GM21619 (cell line): ENCODE data around the gene MYRIP.
"Not testable (repeated sequence)": the region's sequence is repeated elsewhere in the genome, so short reads cannot be mapped to it uniquely, and the experiment has no call there.

Source experiments
- ATAC-seq: cut with Tn5 transposase; IDR thresholded peaks from one replicate; pipeline ENCODE4 v1.9.1; 2021; ENCODE audit not compliant: unreplicated experiment

The MYRIP gene

DNA sequence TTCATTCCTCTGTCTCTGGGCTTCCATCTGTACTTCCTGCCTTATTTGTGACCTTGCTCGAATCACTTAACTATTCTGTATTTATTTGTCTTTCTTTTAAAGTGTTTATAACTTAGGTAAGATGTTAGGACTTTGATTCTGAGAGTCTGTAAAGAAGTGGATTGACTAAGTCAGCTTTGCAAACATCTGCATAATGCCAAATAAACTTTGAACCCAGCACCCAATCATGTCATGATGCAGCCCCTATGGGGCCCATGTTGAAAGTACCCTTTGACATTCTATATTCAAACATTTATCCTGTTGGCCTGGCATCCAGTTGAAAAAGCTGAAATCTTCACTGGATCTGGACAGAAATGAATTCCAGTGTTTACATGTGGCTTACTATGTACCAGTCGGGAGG is 3.8 kb upstream of the MYRIP start:
- ATAC-seq, result no peak

DNA sequence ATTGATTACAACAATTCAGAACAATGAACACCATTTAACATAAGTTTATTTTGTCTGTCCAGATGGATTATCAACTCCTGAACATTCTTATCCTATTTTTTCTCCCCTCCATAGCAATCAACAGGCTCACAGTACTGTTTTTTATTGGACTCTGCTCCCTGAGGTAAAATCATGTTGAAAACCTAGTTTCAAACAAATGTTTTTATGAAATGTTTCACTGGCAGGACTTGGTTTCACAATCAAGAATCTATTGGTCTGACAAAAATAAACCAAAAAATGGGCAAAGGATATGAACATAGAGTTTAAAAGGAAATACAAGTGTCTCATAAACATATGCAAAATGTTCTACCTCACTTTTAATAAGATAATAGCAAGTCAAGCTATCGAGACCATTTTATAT is 2.6 kb upstream of the MYRIP start:
- no peak for ATAC-seq

DNA sequence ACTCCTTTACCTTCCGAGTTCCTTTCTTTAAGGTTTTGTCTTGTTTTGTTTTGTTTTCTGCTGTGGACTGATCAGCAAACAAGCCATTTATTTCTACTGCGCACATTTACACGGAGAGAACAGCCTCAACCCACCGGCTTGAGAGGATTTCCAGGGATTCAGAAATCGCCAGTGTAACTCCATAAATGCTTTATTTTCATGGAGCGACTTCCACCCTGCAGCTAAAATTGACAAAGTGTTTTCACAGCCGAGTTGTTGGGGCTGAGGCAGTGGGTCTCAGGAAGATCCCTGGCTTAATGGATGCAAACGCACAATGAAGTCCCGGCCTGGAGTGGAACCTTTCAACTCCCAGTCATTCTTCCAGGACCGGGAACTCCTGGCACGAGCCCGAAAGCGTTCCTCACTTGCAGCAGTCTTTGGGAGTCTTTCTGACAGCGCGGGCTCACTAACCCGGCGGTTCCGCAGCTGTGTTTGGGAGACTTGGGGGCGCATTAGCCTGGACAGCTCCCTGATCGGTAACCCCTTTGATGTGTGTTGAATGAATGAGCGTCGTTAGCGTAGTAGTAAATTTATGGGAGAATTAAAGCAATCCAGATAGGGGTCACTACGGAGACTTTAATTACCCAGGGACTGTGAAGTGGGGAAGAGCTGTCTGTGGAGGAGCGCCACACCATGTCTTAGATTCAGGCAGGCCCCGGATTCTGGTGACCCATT is 785 bp upstream of the MYRIP start:
- peak; percentile 12 for ATAC-seq

DNA sequence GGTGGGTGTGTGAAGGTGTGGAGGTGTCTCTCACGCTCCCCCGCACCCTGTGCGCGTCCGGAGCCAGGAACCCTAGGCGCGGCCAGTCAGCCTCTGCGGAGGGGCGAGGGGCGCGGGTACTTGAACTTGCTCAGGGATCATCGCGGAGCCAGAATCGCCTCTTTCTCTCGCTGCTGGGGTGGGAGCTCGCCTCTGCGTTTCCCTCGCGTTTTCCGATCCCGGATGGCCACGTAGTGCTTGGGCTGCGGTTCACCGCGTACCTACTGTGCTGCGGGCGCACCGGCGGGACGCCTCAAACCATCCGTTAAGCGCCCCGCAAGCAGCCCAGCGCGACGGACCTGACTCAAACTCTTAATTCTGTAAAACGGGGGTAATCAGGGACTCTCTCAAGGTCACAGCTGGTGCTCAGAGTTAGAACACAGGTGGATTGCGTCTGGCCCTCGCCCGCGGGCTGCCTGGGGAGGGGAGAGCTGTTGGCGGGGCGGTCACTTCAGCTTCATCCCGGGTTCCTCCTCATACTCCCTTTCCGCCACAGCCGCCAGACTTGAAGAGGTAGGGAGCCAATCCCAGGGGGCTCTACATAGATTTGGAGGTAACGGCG is 686 bp downstream of the MYRIP start:
- no peak for ATAC-seq

DNA sequence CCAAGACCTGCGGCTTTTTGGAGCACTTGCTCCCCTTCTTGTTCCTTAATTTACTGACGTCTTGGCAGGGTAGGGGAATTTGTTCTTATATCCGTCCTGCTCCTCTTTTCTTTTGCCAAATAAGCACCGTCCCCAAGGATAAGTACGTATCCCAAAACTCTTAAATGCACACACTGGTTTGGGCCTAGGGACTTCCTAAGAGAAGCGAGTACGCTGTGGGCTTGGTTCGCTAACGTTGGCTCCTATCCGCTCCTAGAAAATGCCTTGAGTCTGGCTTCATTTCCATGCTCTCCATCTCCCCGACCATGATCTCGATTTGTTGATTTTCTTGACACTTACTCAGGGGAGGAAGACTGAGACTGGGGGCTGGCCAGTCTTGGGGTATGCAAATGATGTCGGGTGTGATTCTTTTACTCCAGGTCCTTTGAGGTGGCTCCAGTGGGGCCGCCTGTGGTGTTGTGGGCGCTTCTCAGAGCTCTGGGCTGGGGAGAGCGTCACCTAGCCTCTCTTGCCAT is 1.3 kb downstream of the MYRIP start:
- ATAC-seq, result no peak

DNA sequence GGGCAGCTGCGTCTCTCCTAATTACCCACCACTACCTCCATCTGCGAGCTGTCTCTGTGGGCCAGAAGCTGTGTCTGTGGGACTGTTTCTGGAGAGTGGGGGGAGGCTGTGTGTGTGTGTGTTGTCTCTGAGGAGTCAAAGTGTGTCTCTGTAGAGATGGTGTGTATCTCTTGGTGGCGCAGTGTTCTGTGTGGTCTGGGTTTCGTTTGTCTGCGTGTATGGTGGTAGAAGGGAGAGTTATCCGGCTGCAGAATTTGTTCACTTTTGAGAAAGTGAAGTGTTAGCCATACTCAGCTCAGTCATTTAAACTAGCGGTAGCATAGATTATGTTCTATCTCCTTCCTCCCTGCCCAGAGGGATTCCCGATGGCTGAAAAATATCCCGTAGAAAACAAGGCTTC is 2.2 kb downstream of the MYRIP start:
- no peak for ATAC-seq

DNA sequence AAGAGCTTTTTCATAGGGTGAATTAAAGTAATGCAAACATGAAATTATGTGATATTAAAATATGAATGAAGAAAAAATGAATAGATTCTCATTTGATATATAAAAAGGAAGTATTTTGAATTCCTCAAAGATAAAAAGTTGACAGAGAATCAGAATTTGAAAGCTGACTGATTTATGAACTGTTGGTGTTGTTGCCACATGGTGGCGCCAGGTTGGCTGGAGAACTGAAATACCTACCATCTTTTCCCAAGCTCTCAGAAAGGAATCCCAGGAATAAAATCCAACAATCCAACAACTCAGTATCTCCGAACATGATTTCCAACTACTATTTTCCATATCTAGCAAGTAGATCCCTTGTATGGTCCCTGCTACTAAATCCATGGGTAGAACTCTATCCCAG is 3.1 kb downstream of the MYRIP start:
- ATAC-seq, result no peak

GRCh38 chr3:39814007-39814406 is 4.6 kb downstream of the MYRIP start:
- ATAC-seq, result no peak

- no peak for ATAC-seq
Observed at GRCh38 chr3:39819899-39820298, 10.5 kb downstream of the MYRIP start.

DNA sequence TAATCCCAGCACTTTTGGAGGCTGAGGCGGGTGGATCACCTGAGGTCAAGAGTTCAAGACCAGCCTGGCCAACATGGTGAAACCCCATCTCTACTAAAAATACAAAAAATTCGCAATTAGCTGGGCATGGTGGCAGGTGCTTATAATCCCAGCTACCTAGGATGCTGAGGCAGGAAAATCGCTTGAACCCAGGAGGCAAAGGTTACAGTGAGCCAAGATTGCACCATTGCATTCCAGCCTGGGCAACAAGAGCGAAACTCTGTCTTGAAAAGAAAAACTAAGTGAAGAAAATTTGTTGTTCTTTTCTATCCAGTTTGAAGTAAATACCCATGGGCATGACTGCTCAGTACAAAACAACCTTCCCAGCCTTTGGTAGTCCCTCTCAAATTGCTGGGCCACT is 24.4 kb downstream of the MYRIP start:
- not testable (repeated sequence) for ATAC-seq

DNA sequence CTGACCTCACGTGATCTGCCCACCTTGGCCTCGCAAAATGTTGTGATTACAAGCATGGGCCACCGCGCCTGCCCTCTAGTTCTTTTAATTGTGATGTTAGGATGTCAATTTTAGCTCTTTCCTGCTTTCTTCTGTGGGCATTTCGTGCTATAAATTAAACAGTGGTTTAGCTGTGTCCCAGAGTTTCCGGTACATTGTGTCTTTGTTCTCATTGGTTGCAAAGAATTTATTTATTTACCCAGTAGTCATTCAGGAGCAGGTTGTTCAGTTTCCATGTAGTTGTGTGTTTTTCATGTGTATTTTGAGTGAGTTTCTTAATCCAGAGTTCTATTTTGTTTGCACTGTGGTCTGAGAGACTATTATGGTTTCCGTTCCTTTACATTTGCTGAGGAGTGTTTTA is 30.1 kb downstream of the MYRIP start:
- no peak for ATAC-seq

GRCh38 chr3:39843440-39843839 is 34.0 kb downstream of the MYRIP start:
- ATAC-seq, result no peak

- ATAC-seq, result no peak
Observed at GRCh38 chr3:39848365-39848764, 39.0 kb downstream of the MYRIP start.

DNA sequence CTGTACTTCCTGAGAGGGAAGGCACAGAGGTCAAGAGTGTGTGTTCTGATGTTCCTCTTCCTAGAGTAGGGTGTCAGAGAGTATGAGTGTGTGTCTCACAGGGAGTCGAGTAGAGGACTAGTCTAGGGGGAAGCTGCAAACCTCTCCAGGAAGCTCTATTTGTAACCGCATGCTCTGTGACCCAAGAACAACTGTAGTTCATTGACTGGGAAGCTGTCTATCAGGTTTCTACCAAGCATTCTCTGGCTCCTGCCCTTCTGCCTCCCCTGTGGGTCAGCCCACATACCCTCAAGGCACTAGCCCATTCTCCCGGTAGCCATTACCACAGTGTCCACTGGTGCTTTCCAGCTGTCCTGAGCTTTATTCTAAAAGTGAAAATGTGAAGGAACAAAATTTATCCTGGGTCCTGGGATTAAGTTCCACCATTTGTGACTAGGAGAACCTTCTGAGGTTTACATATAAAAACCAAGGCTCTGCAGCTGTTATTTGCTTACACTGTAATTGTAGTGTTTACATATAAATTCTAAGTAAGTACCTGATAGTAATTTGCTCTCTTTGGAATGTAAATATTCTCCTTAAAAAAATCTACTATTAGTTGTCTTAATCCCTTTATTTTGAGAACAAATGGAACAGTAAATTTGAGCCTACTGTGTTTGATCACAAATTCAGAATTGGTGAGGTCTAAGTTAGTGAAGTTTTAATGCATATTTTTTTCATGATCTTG is 40.7 kb downstream of the MYRIP start:
- peak; percentile 50 for ATAC-seq

- ATAC-seq, result no peak
Observed at GRCh38 chr3:39850716-39851032, 41.3 kb downstream of the MYRIP start.

DNA sequence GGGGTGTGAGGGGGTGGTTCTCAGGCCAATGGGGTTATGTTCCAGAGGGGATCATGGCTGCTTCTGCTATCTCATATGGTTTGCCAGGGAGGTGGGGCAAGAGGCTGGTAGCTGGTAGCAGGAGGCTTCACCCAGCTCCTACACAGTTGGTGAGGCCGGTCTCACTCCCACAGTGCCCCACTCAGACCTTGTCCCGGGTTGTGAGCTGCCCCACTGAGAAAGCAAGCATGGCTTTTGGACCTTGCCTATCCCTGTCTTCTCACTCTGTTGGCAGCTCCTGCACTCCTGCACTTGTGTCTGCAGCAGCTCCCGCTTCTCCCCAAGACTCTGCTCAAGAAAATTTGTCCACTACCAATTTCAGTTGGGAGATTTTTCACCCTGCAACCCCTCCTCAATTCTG is 46.1 kb downstream of the MYRIP start:
- ATAC-seq, result no peak

DNA sequence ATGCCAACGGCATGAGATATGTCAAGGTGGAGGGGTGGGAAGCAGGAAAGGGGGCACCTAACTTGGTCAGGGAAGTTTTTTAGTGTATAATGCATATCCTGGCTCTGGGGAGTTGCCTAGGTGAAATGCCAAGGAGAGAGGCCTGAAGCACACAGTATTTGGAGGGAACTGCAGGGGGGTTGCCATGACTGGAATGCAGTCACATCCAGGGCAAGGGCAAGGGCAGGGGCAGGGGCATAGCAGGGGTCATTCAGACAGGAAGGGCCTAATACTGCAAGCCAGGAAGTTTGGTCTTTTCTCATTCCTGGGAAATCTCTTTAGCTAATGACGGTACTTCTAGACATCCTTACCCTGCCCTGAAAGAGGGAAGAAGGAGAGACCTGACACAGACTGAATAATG is 60.5 kb downstream of the MYRIP start:
- no peak for ATAC-seq

GRCh38 chr3:39870706-39871105 is 61.3 kb downstream of the MYRIP start:
- ATAC-seq, result no peak

DNA sequence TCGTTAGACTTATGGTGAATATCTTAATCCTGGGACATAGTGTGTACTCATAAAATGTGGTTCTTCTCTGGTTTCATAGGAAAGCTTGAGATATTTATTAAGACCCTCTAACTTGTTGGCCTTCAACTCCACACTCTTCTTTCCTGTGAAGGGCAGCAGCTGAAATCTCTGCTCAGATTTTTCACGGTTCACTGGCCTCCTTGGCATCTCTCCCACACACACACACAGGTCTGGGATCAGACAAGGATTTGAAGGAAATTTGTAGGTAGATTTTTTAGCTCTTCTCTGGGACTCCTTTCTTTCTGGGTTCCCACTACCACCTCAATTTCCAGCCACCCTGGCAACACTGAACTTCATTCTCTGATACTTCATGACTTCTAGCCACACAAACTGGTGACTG is 70.2 kb downstream of the MYRIP start:
- no peak for ATAC-seq

- ATAC-seq, result no peak
Observed at GRCh38 chr3:39882111-39882510, 72.7 kb downstream of the MYRIP start.

DNA sequence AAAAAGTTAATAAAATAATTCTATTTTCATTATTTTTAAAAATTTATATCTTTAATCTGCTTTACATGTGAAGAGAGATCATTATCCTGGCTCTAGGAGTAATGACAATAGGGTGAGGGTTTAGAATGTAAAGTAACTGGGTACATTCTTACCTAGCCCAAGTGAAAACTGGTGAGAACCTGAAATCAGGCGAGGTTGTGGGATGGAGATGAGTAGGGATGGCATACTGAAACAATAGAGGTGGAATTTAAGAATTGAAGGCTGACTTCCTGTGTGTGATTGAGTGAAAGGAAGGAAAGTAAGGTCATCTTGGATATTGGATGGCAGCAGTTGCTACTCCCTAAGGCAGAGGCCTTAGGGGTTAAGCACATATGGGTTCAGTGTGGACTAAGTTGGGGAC is 82.7 kb downstream of the MYRIP start:
- no peak for ATAC-seq

GRCh38 chr3:39896184-39896583 is 86.8 kb downstream of the MYRIP start:
- ATAC-seq, result no peak
